ENCODE measurements around the gene MED13L.

DNA sequence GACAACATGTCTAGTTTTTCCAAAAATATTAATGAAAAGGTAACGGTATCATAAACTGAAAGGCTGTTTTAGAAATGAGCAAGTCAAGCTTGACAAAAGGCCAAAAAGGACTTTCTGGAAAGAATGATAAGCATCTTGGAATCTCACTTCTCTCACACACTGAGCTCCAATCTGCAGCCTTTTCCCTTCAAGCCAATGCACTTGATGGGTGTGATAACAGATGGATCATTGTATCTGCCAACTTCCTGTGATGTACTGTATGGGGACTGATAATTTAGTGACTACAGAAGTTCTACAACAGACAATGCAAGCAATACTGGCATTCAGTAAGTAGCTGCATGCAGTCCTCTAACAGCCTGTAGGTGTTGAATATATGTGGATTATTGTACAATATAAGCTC, 147.1 kb downstream of the MED13L start:
- TF ChIP-seq, protein P1, sequence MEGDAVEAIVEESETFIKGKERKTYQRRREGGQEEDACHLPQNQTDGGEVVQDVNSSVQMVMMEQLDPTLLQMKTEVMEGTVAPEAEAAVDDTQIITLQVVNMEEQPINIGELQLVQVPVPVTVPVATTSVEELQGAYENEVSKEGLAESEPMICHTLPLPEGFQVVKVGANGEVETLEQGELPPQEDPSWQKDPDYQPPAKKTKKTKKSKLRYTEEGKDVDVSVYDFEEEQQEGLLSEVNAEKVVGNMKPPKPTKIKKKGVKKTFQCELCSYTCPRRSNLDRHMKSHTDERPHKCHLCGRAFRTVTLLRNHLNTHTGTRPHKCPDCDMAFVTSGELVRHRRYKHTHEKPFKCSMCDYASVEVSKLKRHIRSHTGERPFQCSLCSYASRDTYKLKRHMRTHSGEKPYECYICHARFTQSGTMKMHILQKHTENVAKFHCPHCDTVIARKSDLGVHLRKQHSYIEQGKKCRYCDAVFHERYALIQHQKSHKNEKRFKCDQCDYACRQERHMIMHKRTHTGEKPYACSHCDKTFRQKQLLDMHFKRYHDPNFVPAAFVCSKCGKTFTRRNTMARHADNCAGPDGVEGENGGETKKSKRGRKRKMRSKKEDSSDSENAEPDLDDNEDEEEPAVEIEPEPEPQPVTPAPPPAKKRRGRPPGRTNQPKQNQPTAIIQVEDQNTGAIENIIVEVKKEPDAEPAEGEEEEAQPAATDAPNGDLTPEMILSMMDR (IDR thresholded peaks at IDR 0.05; ENCODE audit: borderline replicate concordance, extremely low read depth, low read length, poor library complexity, severe bottlenecking): no peak
- no peak for TF ChIP-seq EZH2 (IDR thresholded peaks at IDR 0.05; ENCODE audit: borderline replicate concordance, low read depth, low read length, severe bottlenecking)

All from DND-41 (cell line).